Measurements from ENCODE around the gene TANC1. TPM values are rescaled to one million over a fixed set of nuclear protein-coding genes. Genes with fewer than 3 reads are reported as not detected.

Gene TANC1
- total RNA-seq, 2 donors from 2014 or later: 2.9 to 9.5 TPM

- Histone ChIP-seq H3K27me3 (ENCODE audit: control insufficient read depth, insufficient read depth, low read length, poor library complexity, severe bottlenecking) (peaks cover 36% of the 10 kb centered on the region), H3K27ac (ENCODE audit: low read depth, low read length) (no peak overlapping the region), H3K9me3 (ENCODE audit: control insufficient read depth, low read length) (no peaks in the 10 kb centered on the region), H3K36me3 (ENCODE audit: control insufficient read depth, insufficient read depth, low read length) (no peaks in the 10 kb centered on the region), H3K4me3 (ENCODE audit: low read length) (no peak overlapping the region), H3K9ac (ENCODE audit: extremely low read depth, low read length, poor library complexity, severe bottlenecking) (no peak overlapping the region), H3K4me1 (ENCODE audit: control insufficient read depth, insufficient read depth, low read length) (peaks cover 10% of the 10 kb centered on the region)
- Mint-ChIP-seq H3K36me3 (ENCODE audit: low read depth) (no peaks in the 10 kb centered on the region), H3K9me3 (peaks cover 3% of the 10 kb centered on the region), H3K4me3 (no peak overlapping the region), H3K27me3 (ENCODE audit: insufficient read depth) (peaks cover 66% of the 10 kb centered on the region), H3K4me1 (peaks cover 14% of the 10 kb centered on the region), H3K27ac (no peak overlapping the region)
- DNase-seq: no peak
- TF ChIP-seq CTCF (conservative IDR thresholded peaks at IDR 0.05): no peak
- WGBS, 2 experiments (ENCODE audit: insufficient coverage in 1 of 2, insufficient read length in 1 of 2): 100% methylated on average over 1 of the region's 1 CpG; no CpG with 5 or more reads in 1 of the 2 experiments
These were observed 6.4 kb upstream of the TANC1 start for GRCh38 chr2:158962074-158962473.

- no peaks in the 10 kb centered on the region for H3K9me3 Mint-ChIP-seq
- TF ChIP-seq CTCF (conservative IDR thresholded peaks at IDR 0.05): no peak
- Histone ChIP-seq H3K27ac (ENCODE audit: low read depth, low read length) (no peak overlapping the region), H3K4me3 (ENCODE audit: low read length) (no peak overlapping the region), H3K36me3 (ENCODE audit: control insufficient read depth, insufficient read depth, low read length) (no peaks in the 10 kb centered on the region), H3K4me1 (ENCODE audit: control insufficient read depth, insufficient read depth, low read length) (peaks cover 14% of the 10 kb centered on the region), H3K9me3 (ENCODE audit: control insufficient read depth, low read length) (no peaks in the 10 kb centered on the region), H3K27me3 (ENCODE audit: control insufficient read depth, insufficient read depth, low read length, poor library complexity, severe bottlenecking) (peaks cover 36% of the 10 kb centered on the region), H3K9ac (ENCODE audit: extremely low read depth, low read length, poor library complexity, severe bottlenecking) (no peak overlapping the region)
- DNase-seq: no peak
- H3K27me3 Mint-ChIP-seq (ENCODE audit: insufficient read depth): peaks cover 69% of the 10 kb centered on the region
- H3K27ac Mint-ChIP-seq: no peak overlapping the region
- no peak overlapping the region for H3K4me3 Mint-ChIP-seq
- 23 to 50% methylated on average over 1 to 3 of the region's 3 CpGs for WGBS, 2 experiments (ENCODE audit: insufficient coverage in 1 of 2, insufficient read length in 1 of 2)
- H3K36me3 Mint-ChIP-seq (ENCODE audit: low read depth): no peaks in the 10 kb centered on the region
- peaks cover 23% of the 10 kb centered on the region for H3K4me1 Mint-ChIP-seq
These were observed 5.4 kb upstream of the TANC1 start for GRCh38 chr2:158963071-158963470.

- no peak for DNase-seq
- H3K4me3 ChIP-seq (ENCODE audit: low read length): no peak overlapping the region
- Mint-ChIP-seq H3K4me1 (peaks cover 29% of the 10 kb centered on the region), H3K4me3 (no peak overlapping the region), H3K27ac (no peak overlapping the region), H3K27me3 (ENCODE audit: insufficient read depth) (peaks cover 67% of the 10 kb centered on the region), H3K36me3 (ENCODE audit: low read depth) (no peaks in the 10 kb centered on the region), H3K9me3 (no peaks in the 10 kb centered on the region)
- no peak for TF ChIP-seq CTCF (conservative IDR thresholded peaks at IDR 0.05)
- no peak overlapping the region for H3K27ac ChIP-seq (ENCODE audit: low read depth, low read length)
- WGBS, 2 experiments (ENCODE audit: insufficient coverage in 1 of 2, insufficient read length in 1 of 2): 91% methylated on average over 4 of the region's 5 CpGs; no CpG with 5 or more reads in 1 of the 2 experiments
- peaks cover 14% of the 10 kb centered on the region for H3K4me1 ChIP-seq (ENCODE audit: control insufficient read depth, insufficient read depth, low read length)
- H3K36me3 ChIP-seq (ENCODE audit: control insufficient read depth, insufficient read depth, low read length): no peaks in the 10 kb centered on the region
- no peak overlapping the region for H3K9ac ChIP-seq (ENCODE audit: extremely low read depth, low read length, poor library complexity, severe bottlenecking)
- no peaks in the 10 kb centered on the region for H3K9me3 ChIP-seq (ENCODE audit: control insufficient read depth, low read length)
- peaks cover 37% of the 10 kb centered on the region for H3K27me3 ChIP-seq (ENCODE audit: control insufficient read depth, insufficient read depth, low read length, poor library complexity, severe bottlenecking)
These were observed 3.3 kb upstream of the TANC1 start for GRCh38 chr2:158965107-158965506.
